ENCODE measurements around the gene NSMF. TPM values are rescaled to one million over a fixed set of nuclear protein-coding genes. Genes with fewer than 3 reads are reported as not detected.

Gene NSMF
- total RNA-seq, 1 donor: 22.4 TPM

Other genes with a start within 250 kb of the NSMF start
- 0.29 TPM in 1 of 2 replicates, not detected in the other for gene RNF208, start 237.1 kb downstream of the NSMF start, total RNA-seq
- gene CYSRT1, start 234.2 kb downstream of the NSMF start, total RNA-seq: 1.1 and 1.5 TPM in 2 replicates
- gene RNF224, start 231.8 kb downstream of the NSMF start, total RNA-seq: under 0.01 TPM in 1 of 2 replicates, not detected in the other
- not detected in 2 replicates for gene SLC34A3, start 228.4 kb downstream of the NSMF start, total RNA-seq
- 67.7 and 74.0 TPM in 2 replicates for gene TUBB4B, start 218.0 kb downstream of the NSMF start, total RNA-seq
- gene STPG3, start 208.0 kb downstream of the NSMF start, total RNA-seq: 0.36 TPM in 1 of 2 replicates, not detected in the other
- gene NELFB, start 204.0 kb downstream of the NSMF start, total RNA-seq: 46.0 and 47.4 TPM in 2 replicates
- gene TOR4A, start 181.6 kb downstream of the NSMF start, total RNA-seq: 0.29 and 2.5 TPM in 2 replicates
- gene NRARP, start 157.1 kb downstream of the NSMF start, total RNA-seq: under 0.01 TPM in 2 replicates
- gene EXD3, start 36.2 kb downstream of the NSMF start, total RNA-seq: 7.6 and 10.0 TPM in 2 replicates
- gene NOXA1, start 35.9 kb downstream of the NSMF start, total RNA-seq: 0.36 and 0.88 TPM in 2 replicates
- not detected in 2 replicates for gene ENTPD8, start 18.0 kb downstream of the NSMF start, total RNA-seq
- 1.8 and 2.7 TPM in 2 replicates for gene PNPLA7, start 91.1 kb upstream of the NSMF start, total RNA-seq
- 26.2 and 30.4 TPM in 2 replicates for gene MRPL41, start 92.5 kb upstream of the NSMF start, total RNA-seq
- 20.3 and 26.2 TPM in 2 replicates for gene DPH7, start 119.6 kb upstream of the NSMF start, total RNA-seq
- gene ZMYND19, start 131.2 kb upstream of the NSMF start, total RNA-seq: 10.5 and 14.1 TPM in 2 replicates
- 11.9 and 15.0 TPM in 2 replicates for gene ARRDC1, start 146.4 kb upstream of the NSMF start, total RNA-seq
- gene EHMT1, start 159.7 kb upstream of the NSMF start, total RNA-seq: 38.0 and 46.3 TPM in 2 replicates